HEK293T (cell line): Measurements from ENCODE around the gene SLC12A7.
"Not testable (repeated sequence)": the region's sequence is repeated elsewhere in the genome, so short reads cannot be mapped to it uniquely, and the experiment has no call there.

Experiments used
- CTCF ChIA-PET: fragments of 350-600 bp; formaldehyde crosslinking; extraction: SDS; loops from one replicate; lab custom pipeline; 2021; ENCODE audit warnings: antibody characterized with exemption, inconsistent platforms; lab: Yijun Ruan, JAX
- POLR2A ChIA-PET: fragments of 350-600 bp; formaldehyde crosslinking; extraction: SDS; loops from one replicate; lab custom pipeline; 2020; ENCODE audit warnings: antibody characterized with exemption, inconsistent platforms; lab: Yijun Ruan, JAX
- DNase-seq: peaks from one replicate; pipeline ENCODE4 v3.0.0; 2012; ENCODE audit warnings: mixed read lengths; ENCODE audit errors: extremely low spot score
- ARNT ChIP-seq: fragments of 450-650 bp; IDR thresholded peaks from 2 replicates; pipeline ENCODE4 v1.6.1; 2017; ENCODE audit warnings: mild to moderate bottlenecking
- BHLHE40 ChIP-seq: fragments of 450-650 bp; IDR thresholded peaks from 2 replicates; pipeline ENCODE4 v1.6.1; 2016; ENCODE audit warnings: mild to moderate bottlenecking, moderate library complexity, borderline replicate concordance
- CTBP1 ChIP-seq: fragments of 450-650 bp; IDR thresholded peaks from 2 replicates; pipeline ENCODE4 v1.6.1; 2016; ENCODE audit warnings: borderline replicate concordance
- ELF4 ChIP-seq: fragments of 450-650 bp; IDR thresholded peaks from 2 replicates; pipeline ENCODE4 v1.6.1; 2017; ENCODE audit warnings: antibody characterized with exemption
- FOXA1 ChIP-seq: fragments of 450-650 bp; IDR thresholded peaks from 2 replicates; pipeline ENCODE4 v1.6.1; 2016; ENCODE audit warnings: mild to moderate bottlenecking
- FOXK2 ChIP-seq: fragments of 450-650 bp; IDR thresholded peaks from 2 replicates; pipeline ENCODE4 v1.6.1; 2016; ENCODE audit warnings: mild to moderate bottlenecking
- FOXM1 ChIP-seq: fragments of 450-650 bp; IDR thresholded peaks from 2 replicates; pipeline ENCODE4 v1.6.1; 2017; ENCODE audit warnings: mild to moderate bottlenecking, borderline replicate concordance
- HDGF ChIP-seq: fragments of 450-650 bp; IDR thresholded peaks from 2 replicates; pipeline ENCODE4 v1.6.1; 2017; ENCODE audit warnings: antibody characterized with exemption, borderline replicate concordance
- L3MBTL2 ChIP-seq: fragments of 450-650 bp; conservative IDR thresholded peaks from 2 replicates; pipeline ENCODE4 v1.6.1; 2016; ENCODE audit warnings: mild to moderate bottlenecking
- LEF1 ChIP-seq: fragments of 450-650 bp; IDR thresholded peaks from 2 replicates; pipeline ENCODE4 v1.6.1; 2017; ENCODE audit warnings: mild to moderate bottlenecking, borderline replicate concordance
- NFRKB ChIP-seq: fragments of 450-650 bp; IDR thresholded peaks from 2 replicates; pipeline ENCODE4 v1.6.1; 2016; ENCODE audit warnings: mild to moderate bottlenecking, moderate library complexity
- SP1 ChIP-seq: fragments of 450-650 bp; IDR thresholded peaks from 2 replicates; pipeline ENCODE4 v1.6.1; 2017
- SUZ12 ChIP-seq: fragments of 450-650 bp; IDR thresholded peaks from 2 replicates; pipeline ENCODE4 v1.6.1; 2016; ENCODE audit warnings: mild to moderate bottlenecking
- TARDBP ChIP-seq: fragments of 450-650 bp; IDR thresholded peaks from 2 replicates; pipeline ENCODE4 v1.6.1; 2016
- ZNF384 ChIP-seq: fragments of 450-650 bp; IDR thresholded peaks from 2 replicates; pipeline ENCODE4 v1.6.1; 2016
- TF ChIP-seq, protein P1 (sequence below): fragments of 450-650 bp; IDR thresholded peaks from 2 replicates; pipeline ENCODE4 v1.6.1; 2016

SLC12A7 gene

DNA sequence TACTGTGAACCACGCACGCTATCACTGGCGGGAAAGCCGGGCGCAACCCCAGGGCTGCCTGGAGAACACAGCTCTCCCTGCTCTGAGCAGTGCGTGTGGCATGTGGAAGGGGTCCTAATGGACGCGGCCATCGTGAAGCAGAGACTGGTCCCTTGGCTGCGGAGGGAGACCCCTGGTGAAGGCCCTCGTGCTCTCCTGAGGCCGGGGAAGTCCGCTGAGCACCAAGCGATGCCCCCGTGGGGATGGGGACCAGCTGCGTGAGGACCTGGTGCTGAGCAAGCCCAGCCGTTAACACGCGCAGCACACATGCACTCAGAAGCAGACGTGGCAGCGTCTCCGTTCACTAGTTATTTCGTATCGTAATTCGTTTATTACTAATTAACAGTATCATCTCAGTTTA lies 24.4 kb downstream of the SLC12A7 start:
- no peak for DNase-seq
- POLR2A ChIA-PET, result no interaction called here
- CTCF ChIA-PET, result no interaction called here
- TF ChIP-seq L3MBTL2 (no peak), HDGF (no peak), ELF4 (no peak), FOXM1 (no peak), ARNT (no peak)

DNA sequence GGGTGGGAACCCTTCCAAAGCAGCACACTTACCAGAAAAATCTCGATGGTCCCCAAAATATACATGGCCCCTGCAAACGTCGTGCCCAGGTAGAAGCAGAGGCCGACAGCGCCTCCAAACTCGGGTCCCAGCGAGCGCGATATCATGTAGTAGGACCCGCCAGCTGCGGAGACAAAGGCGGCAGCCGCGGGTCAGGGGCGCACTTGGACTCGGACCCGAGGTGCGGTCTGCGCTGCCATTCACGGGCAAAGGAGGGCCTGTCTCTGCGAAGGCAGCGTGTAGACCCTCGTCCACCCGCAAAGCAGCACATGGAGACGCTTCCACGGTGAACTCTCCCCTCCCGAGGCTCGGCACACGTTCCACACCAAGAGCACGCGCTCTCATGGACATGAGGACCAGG lies 25.0 kb downstream of the SLC12A7 start:
- ChIA-PET POLR2A (no interaction called here), CTCF (no interaction called here)
- TF ChIP-seq, protein P1, sequence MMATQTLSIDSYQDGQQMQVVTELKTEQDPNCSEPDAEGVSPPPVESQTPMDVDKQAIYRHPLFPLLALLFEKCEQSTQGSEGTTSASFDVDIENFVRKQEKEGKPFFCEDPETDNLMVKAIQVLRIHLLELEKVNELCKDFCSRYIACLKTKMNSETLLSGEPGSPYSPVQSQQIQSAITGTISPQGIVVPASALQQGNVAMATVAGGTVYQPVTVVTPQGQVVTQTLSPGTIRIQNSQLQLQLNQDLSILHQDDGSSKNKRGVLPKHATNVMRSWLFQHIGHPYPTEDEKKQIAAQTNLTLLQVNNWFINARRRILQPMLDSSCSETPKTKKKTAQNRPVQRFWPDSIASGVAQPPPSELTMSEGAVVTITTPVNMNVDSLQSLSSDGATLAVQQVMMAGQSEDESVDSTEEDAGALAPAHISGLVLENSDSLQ, result no peak
- TF ChIP-seq CTBP1, result no peak
- TF ChIP-seq BHLHE40, result no peak
- no peak for DNase-seq

DNA sequence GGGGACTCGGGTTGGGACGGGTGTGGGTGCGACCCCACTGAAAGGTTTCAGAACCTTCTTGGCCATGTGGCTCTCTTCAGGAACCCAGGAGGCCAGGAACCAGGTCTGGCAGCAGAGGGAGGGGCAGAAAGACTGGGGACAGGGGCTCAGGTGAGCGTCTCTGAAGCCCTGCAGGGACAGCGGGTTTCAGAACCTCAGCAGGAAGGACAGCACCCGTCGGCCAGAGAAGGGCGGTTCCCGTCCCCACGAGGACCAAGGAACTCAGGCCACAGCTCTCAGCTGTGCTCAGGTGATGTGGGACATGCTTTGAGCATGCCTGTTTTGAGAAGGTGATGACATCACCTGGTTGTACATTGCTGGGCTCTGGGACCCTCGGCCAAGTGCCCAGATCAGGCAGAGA lies 25.7 kb downstream of the SLC12A7 start:
- CTCF ChIA-PET, result no interaction called here
- POLR2A ChIA-PET, result no interaction called here
- TF ChIP-seq CTBP1 (no peak), NFRKB (no peak), TARDBP (no peak), ARNT (no peak), FOXM1 (no peak), L3MBTL2 (no peak), ELF4 (no peak), BHLHE40 (no peak), FOXK2 (no peak), LEF1 (no peak)
- TF ChIP-seq, protein P1, result no peak
- DNase-seq, result no peak

DNA sequence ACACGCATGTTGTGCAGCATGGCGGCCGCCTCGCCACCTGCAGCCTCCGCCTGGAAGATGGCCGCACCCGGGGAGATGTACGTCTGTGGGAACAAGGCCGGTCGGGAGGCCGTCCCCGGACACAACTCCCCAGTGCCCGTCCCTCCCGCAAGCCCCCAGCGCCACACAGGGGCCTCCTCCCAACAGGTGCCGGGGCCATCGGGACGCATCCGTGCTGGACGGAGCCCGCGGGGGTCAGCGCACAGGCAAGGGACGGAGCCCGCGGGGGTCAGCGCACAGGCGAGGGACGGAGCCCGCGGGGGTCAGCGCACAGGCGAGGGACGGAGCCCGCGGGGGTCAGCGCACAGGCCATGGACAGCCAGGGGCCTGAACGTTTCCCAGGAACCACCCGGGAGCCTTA lies 26.5 kb downstream of the SLC12A7 start:
- CTCF ChIA-PET, result no interaction called here
- no peak for DNase-seq
- TF ChIP-seq FOXA1 (no peak), FOXK2 (no peak), ARNT (no peak), SP1 (no peak), CTBP1 (no peak), BHLHE40 (no peak), FOXM1 (no peak), L3MBTL2 (no peak), TARDBP (no peak), NFRKB (no peak), LEF1 (no peak), SUZ12 (no peak), ZNF384 (no peak)
- TF ChIP-seq, protein P1, result no peak
- POLR2A ChIA-PET, result no interaction called here

DNA sequence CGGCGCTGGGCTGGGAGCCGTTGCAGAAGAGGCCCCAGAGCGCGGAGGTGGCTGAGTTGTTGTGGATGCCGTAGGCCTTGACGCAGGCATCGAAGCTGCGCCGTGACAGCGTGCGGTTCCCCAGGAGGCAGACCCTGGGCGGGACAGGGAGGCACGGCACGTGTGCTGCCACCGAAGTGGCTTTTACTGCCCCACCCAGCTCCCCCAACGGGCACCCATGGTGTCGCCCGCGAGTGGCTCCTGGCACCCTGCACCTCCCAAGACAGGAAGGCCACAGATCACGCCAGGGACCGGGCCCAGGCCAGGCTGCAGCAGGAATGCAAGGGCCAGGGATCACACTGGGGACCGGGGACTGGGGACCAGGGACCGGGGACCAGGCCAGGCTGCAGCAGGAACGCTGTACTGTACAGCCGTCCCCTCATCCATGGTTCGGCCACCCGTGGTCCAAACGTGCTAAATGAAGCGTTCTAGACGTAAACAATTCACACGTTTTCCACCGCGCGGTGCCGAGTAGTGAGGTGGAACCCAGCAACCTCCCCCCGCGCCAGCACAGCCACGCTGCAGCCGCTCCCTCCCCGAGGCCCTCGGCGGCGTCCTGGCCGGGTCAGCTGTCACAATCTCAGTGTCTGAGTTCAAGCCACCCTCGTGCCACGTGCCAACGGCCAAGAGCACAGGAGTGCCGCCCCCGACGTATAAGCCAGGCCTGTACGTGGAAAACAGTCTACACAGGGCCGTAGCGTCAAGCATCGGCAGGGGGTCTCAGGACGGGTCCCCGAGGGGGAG lies 27.8 kb downstream of the SLC12A7 start:
- CTCF ChIA-PET, result no interaction called here
- TF ChIP-seq, protein P1, result no peak
- TF ChIP-seq BHLHE40 (no peak), FOXM1 (no peak), NFRKB (no peak), ZNF384 (no peak), LEF1 (no peak), SUZ12 (no peak), FOXA1 (no peak), CTBP1 (no peak), TARDBP (no peak), ARNT (no peak), ELF4 (no peak), SP1 (no peak), FOXK2 (no peak), HDGF (no peak), L3MBTL2 (no peak)

DNA sequence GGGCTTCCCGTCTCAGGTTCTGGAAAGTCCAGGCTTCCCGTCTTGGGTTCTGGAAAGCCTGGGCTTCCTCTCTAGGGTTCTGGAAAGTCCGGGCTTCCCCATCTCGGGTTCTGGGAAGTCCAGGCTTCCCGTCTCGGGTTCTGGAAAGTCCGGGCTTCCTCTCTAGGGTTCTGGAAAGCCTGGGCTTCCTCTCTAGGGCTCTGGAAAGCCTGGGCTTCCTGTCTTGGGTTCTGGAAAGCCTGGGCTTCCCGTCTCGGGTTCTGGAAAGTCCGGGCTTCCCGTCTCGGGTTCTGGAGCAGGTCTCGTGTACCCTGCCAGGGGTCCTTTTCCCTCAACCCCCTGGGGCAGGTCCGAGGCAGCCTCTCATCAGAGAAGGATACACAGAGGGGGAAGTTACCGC lies 28.8 kb downstream of the SLC12A7 start:
- CTCF ChIA-PET, POLR2A ChIA-PET: not testable (repeated sequence)

More for the DNA sequence above, 27.8 kb downstream of the SLC12A7 start:
- POLR2A ChIA-PET, result no interaction called here
- no peak for DNase-seq

More for the DNA sequence above, 28.8 kb downstream of the SLC12A7 start:
- DNase-seq, result not testable (repeated sequence)
